Central memory CD4-positive, alpha-beta T cell (primary cell): ENCODE measurements around the gene ERVV-1.
"Not testable (repeated sequence)": the region's sequence is repeated elsewhere in the genome, so short reads cannot be mapped to it uniquely, and the experiment has no call there.

ENCODE experiments used
- DNase-seq: peaks from one replicate; pipeline ENCODE4 v3.0.0; 2022
- total RNA-seq, 3 experiments: gene quantifications; one replicate each; lab custom pipeline; 2026; lab: John Stamatoyannopoulos, UW

Gene ERVV-1
- total RNA-seq = 0 reads per million in 3 experiments

- DNase-seq = no peak
Measured at GRCh38 chr19:53013621-53014020, at the start of gene ERVV-1. ERVV-1 (plus strand) TSS chr19:53013921; CDS start chr19:53014091, 170 bp downstream.

- no peak for DNase-seq
Measured at GRCh38 chr19:52967772-52968171, 45.9 kb upstream of the ERVV-1 start.

DNA sequence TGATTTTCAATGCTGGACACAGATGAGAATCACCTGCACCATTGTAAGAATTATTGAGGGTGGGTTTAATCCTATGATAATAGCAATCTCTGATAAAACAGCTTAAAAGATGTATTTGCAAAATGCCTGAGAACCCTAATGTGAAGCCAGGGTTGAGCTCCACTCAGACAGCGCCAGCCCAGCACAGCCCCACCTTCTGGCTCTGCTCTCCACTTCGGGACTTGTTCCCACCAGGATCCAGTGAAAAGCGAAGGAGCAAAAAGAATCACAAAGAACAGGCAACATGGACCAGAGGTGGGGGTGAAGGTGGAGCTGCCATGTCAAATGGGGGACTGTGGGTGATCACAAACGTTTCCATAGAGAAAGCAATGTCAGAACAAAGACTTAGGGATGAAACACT is 32.4 kb upstream of the ERVV-1 start:
- DNase-seq = no peak

- DNase-seq = not testable (repeated sequence)
Measured at GRCh38 chr19:52983167-52983566, 30.6 kb upstream of the ERVV-1 start.

DNA sequence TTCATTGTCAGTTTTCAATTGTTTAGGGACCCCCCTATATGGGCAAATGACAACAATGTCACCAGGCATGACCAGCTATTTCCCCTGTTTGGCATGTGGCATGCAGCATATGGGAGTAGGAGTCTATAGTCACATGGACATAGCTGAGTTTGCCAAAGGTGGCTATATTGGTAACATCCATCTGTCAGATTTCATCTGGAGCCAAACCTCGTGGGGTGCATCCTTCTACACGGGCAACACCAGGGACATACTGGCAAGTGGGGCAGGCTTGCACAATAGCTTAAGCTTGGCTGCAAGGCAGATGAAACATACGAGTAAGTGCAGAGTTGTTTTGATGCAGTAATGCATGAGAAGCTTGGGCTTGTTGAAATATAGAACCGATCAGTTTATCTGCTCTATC is 26.5 kb upstream of the ERVV-1 start:
- no peak for DNase-seq

DNA sequence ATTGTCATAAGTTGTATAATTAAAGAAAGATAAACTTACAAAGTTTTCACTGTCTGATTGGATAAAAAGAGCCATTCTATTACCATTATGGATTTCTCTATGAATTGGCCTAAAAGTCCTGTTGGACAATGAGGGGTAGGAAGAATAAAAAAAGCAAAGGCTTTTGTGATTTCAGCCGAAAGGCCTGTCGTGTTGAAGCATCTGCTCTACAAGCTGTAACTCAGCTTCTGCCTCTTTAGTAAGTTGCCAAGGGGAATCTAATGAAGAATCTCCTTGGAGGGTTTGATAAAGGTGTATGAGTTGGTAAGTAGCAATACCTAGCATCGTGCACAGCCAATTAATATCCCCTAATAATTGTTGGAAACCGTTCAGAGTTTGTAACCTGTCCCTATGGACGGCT is 25.2 kb upstream of the ERVV-1 start:
- no peak for DNase-seq

DNA sequence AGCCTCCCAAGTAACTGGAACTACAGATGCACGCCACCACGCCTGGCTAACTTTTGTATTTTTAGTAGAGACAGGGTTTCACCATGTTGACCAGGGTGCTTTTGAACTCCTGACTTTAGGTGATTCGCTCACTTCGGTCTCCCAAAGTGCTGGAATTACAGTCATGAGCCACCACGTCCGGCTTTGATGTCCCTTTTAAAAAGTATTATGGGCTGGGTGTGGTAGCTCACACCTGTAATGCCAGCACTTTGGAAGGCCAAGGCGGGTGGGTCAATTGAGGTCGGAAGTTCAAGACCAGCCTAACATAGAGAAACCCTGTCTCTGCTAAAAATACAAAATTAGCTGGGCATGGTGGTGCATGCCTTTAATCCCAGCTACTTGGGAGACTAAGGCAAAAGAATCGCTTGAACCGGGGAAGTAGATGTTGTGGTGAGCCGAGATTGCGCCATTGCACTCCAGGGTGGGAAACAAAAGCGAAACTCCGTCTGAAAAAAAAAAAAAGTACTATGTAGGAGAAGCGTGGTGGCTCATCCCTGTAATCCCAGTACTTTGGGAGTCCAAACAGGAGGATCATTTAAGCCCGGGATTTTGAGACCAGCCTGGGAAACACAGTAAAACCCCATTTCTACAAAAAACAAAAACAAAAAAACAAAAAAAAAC is 22.8 kb upstream of the ERVV-1 start:
- DNase-seq = no peak

DNA sequence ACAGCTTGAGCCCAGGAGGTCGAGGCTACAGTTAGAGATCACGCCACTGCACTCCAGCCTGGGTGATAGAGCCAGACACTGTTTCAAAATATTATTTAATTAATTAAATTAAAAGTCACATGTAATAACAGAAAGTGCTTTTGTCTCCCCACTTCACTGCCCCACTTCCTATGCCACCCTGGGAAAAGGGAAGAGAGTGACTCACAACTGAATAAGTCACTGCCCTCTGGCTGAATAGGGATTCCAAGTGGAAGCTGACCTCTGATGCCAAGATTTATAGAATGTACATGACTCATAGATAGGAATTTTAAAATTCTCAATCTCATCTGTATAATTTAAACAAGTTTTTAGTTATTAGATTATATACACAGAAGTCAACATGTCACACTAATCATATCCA is 22.2 kb upstream of the ERVV-1 start:
- no peak for DNase-seq

- DNase-seq = no peak
Measured at GRCh38 chr19:52992109-52993004, 21.4 kb upstream of the ERVV-1 start.

- DNase-seq = peak; percentile 78
Measured at GRCh38 chr19:52993342-52994178, 20.2 kb upstream of the ERVV-1 start.

DNA sequence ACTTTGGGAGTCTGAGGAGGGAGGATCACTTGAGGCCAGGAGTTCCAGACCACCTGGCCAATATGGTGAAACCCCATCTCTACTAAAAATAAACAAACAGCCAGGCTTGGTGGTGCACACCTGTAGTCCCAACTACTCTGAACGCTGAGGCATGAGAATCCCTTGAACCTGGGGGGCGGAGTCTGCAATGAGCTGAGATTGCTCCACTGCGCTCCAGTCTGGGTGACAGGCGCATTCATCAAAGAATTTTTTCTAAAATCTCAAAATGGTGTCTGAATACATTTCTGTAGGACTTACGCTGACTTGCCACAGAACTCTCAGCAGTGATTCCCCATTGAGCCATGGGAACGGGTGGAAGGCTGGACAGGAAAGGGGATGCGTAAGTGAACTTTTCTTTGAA is 18.0 kb upstream of the ERVV-1 start:
- no peak for DNase-seq

DNA sequence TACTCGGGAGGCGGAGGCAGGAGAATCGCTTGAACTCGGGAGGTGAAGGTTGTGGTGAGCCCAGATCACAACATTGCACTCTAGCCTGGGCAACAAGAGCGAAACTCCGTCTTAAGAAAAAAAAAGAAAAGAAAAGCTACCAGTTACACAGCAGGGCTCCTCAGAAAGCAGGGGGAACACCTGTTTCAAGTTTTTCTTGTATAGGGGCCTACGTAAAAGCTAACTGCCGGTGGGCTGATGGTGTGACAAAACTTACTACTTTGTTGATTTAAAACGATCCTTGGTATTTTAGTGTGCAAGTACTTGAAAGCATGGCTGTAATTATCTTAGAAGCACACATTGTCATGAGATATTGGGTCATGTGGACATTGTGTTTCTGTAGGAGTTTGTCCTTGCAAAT is 15.7 kb upstream of the ERVV-1 start:
- no peak for DNase-seq

GRCh38 chr19:53002479-53002878 is 11.2 kb upstream of the ERVV-1 start:
- DNase-seq = no peak

- DNase-seq = no peak
Measured at GRCh38 chr19:53004242-53004641, 9.5 kb upstream of the ERVV-1 start.

DNA sequence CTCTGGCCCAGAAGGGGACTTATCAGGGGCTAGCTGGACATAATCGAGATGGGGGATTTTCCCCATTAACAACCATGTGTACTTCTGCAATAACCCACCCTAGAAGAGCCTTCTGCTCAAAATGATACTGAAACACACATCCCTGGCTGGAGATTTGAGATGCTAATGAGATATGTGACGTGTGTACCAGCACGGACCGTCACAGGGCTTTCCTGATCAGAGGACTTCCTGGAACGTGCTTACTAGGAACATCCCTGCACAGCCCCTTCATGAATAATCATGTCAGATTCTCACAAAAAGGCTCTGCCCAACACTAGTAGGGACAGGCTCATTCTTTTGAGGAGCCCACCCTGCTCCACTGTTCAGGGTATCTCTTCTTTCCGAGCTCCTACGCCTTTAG is 6.5 kb upstream of the ERVV-1 start:
- no peak for DNase-seq

DNA sequence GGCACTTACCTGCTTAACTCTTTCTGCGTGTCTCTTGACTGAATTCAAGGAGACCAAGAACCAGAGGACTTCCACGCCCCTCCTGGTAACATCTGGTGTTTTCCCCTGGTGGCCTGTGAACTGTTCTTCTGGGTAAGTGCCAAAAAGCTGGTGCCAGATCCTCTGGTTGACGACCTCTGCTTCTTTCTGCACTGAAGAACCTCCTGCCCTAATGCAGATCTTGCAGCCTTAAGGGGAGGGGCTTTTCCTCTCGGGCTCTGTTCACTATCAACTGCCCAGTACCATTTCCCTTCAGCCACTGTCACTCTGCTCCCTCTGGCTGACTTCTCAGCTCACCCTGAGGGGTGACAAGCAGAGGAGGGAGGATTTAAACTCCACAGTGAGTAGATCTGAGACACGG is 6.1 kb upstream of the ERVV-1 start:
- DNase-seq = no peak

GRCh38 chr19:53008061-53008778 is 5.5 kb upstream of the ERVV-1 start:
- no peak for DNase-seq

GRCh38 chr19:53010494-53010893 is 3.2 kb upstream of the ERVV-1 start:
- no peak for DNase-seq

GRCh38 chr19:53012006-53012405 is 1.7 kb upstream of the ERVV-1 start:
- DNase-seq = no peak

- no peak for DNase-seq
Measured at GRCh38 chr19:53015159-53015558, 1.4 kb downstream of the ERVV-1 start.

GRCh38 chr19:53015730-53016129 is 2.0 kb downstream of the ERVV-1 start:
- DNase-seq = no peak

DNA sequence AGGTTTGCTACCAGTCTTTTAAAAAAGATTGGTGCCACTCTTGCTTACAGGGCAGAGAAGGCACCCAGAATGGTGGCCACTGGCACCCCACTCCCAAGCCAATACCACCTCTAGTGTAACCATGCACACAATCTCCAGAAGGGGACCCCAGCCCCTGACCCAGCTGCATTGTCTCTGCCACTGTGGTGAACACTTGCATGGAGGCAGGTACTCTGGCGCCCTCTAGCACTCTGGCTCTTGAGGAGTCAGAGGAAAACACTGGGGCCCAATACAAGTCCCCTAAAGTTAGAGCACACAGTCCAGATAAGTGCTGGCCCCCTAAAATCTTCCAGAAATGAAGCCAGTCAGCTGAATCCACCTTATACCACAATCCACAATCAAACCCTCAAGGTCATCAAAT is 6.0 kb downstream of the ERVV-1 start:
- DNase-seq = no peak

- not testable (repeated sequence) for DNase-seq
Measured at GRCh38 chr19:53028306-53028705, 14.6 kb downstream of the ERVV-1 start.
